ENCODE results near the gene ZSCAN20.

ZSCAN20 gene

DNA sequence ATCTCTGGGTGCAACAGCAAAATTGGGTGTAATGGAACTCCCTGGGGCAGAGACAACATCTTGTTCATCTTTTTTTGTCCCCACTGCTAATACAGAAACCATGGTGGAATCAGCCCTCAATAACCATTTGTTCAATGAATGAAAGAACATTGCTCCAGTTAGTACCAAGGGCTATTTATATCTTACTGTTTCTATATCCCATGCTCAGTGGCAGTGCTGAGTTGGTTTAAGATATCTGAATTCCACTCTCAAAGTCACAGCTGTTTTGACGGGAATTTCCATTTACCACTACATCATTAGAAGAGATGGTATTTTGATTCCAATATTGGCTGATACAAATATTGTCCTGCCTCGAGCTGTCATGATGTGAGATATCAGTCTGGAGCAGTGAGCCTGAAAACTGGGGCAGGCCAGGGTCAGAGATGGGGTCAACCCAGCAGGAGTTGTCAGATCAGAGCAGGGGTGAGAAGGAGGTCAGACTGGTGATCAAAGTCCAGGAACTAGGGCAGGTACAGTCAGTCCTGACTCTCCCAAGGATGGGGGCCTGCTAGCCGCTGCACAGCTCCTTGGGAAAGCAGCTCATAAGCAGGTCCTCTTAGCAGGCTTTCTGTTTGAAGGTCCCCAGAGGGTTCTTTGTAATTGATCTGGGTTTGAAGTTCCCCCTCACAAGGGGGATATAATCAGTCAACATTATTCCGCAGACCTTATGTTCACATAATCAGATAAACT, 35.7 kb upstream of the ZSCAN20 start:
- TF ChIP-seq, protein P1, sequence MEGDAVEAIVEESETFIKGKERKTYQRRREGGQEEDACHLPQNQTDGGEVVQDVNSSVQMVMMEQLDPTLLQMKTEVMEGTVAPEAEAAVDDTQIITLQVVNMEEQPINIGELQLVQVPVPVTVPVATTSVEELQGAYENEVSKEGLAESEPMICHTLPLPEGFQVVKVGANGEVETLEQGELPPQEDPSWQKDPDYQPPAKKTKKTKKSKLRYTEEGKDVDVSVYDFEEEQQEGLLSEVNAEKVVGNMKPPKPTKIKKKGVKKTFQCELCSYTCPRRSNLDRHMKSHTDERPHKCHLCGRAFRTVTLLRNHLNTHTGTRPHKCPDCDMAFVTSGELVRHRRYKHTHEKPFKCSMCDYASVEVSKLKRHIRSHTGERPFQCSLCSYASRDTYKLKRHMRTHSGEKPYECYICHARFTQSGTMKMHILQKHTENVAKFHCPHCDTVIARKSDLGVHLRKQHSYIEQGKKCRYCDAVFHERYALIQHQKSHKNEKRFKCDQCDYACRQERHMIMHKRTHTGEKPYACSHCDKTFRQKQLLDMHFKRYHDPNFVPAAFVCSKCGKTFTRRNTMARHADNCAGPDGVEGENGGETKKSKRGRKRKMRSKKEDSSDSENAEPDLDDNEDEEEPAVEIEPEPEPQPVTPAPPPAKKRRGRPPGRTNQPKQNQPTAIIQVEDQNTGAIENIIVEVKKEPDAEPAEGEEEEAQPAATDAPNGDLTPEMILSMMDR (IDR thresholded peaks at IDR 0.05; ENCODE audit: low read depth, low read length, missing control alignments) = no peak
- H3K4me3 ChIP-seq (ENCODE audit: low read depth, low read length) = no peak overlapping the region
- no peak for DNase-seq (ENCODE audit: low read depth)

DNA sequence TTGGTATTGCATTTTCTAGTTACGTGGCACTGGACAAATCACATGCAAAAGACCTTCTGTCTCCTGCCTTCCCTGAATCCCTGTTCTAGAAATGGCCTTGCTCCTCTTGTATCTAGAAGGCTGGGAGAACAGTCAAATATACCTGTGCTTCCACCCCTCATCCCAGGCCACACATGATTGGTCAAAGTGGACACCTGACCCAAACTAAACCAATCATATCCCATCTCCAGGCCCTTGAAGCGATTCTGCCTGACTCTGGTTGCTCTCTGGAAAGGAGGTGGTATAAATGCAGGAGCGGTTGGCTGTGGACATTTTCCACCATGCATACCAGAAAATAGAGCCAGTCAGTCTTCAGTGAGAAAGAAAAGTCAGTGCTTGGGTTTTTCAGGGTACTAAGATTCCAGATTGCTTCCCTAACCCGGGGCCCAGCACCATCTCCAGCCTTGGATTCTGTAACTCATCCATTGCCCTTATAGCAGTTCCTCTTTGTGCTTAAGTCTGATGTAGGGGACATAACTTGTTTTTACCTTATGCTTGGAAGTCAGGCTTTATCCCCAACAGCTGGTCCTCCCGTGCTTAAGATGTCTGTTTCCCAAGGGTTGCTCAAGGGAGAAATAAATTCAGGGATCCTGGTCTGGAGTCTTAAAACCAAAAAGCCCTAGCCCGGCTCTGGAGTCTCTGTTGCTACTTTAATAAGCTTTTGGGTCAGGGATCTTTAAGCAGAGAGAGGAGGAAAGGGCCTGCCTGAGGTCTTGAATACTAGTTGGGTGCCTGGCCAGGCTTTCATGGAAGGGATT, 33.9 kb upstream of the ZSCAN20 start:
- TF ChIP-seq, protein P1 (IDR thresholded peaks at IDR 0.05; ENCODE audit: low read depth, low read length, missing control alignments) = no peak
- DNase-seq (ENCODE audit: low read depth) = no peak
- no peak overlapping the region for H3K4me3 ChIP-seq (ENCODE audit: low read depth, low read length)

DNA sequence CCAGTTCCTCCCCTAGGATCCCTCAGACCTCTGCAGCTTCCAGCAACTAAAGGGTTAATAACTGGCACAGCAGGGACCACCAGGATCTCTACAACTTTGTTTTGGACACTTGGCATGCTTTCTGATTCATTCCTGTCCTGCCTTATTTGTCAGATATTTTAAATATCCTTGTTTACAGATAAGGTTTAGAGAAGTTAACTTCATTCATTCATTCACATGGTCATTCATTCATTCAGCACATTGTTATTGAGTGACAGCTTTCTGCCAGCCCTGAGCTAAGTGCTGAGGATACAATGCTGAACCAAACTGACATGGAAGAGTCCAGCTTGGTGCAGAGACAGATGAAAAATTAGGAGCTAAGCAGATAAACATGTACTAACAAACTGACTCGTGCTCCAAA, 32.8 kb upstream of the ZSCAN20 start:
- TF ChIP-seq, protein P1 (IDR thresholded peaks at IDR 0.05; ENCODE audit: low read depth, low read length, missing control alignments) = no peak
- no peak overlapping the region for H3K4me3 ChIP-seq (ENCODE audit: low read depth, low read length)
- DNase-seq (ENCODE audit: low read depth) = no peak

DNA sequence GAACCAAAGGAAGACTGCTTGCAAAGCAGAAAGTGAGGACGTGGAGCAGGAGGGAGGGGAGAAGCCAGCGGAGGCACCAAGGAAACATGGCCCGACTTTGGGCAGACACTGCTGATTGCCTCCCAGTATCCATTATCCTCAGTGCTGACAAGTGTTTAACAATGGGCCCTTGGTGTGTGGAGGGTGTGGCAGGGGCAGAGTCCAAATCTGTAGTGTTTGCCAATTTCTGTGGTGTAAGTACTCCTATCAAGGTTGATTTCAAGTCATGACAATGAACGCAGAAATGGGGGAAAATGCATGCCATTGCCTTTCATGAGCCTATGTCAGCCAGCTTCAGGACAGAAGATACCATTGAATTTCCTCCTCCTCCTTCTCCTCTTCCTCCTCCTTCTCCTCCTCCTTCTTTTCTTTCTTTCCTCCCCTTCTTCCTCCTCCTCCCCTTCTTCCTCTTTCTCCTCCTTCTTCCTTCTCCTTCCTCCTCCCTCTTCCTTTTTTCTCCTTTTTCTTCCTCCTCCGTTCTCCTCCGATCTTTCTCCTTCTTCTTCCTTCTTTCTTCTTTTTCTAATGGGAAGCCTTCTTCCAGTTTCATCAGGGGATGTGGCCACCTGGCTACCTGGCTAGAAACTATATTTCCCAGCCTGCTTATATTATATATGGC, 31.2 kb upstream of the ZSCAN20 start:
- H3K4me3 ChIP-seq (ENCODE audit: low read depth, low read length) = no peak overlapping the region
- no peak for DNase-seq (ENCODE audit: low read depth)
- TF ChIP-seq, protein P1 (IDR thresholded peaks at IDR 0.05; ENCODE audit: low read depth, low read length, missing control alignments) = no peak

DNA sequence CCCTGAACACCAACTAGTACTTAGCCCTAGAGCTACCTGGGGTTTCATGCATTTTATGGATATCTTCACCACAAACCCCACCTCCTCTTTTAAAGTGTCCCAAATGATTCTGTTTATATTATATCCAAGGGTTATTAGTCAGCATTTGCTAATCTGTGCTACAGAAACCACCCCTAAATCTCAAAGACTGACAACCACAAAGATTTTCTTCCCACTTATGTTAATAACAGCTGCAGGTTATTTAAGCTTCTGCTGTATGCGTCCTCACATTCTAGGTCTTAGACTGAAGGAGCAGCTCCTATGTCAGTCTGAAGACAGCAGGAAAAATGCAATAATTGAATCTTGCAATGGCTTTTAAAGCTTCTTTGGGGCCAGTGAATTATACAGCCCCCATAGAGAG, 30.3 kb upstream of the ZSCAN20 start:
- TF ChIP-seq, protein P1 (IDR thresholded peaks at IDR 0.05; ENCODE audit: low read depth, low read length, missing control alignments) = no peak
- H3K4me3 ChIP-seq (ENCODE audit: low read depth, low read length) = no peak overlapping the region
- no peak for DNase-seq (ENCODE audit: low read depth)

DNA sequence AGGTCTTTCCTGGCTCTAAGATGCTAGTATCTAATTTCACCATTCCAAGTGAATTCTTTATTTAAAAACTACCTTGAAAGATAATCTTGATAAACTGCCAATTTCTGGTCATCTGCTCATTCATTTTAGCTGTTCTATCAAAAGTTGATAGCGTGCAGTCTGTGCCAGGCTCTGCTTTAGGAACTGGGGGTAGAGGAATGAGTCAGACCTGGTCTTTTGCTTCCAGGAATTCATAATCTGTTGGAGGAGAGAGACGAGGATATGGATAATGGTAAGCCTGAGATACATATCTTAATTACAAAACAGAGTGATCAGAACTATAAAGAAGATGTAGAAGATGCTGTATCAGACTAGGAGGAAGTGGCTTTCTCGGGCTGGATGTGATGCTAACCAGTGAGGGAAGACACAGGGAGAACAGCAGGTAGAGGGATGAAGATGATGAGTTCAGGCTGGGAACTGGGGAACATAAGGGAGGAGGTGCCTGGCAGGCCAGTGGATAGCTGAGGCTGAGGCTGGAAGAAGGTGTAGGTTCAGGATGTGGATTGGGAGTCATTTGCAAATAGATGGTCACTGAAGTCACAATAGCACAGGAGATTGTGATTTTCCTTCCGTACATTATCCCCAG, 29.3 kb upstream of the ZSCAN20 start:
- TF ChIP-seq, protein P1 (IDR thresholded peaks at IDR 0.05; ENCODE audit: low read depth, low read length, missing control alignments) = no peak
- DNase-seq (ENCODE audit: low read depth) = no peak
- no peak overlapping the region for H3K4me3 ChIP-seq (ENCODE audit: low read depth, low read length)

Measured in GM12864 (cell line).